ENCODE measurements around the gene AMH. TPM values are rescaled to one million over a fixed set of nuclear protein-coding genes. Genes with fewer than 3 reads are reported as not detected.
A peak's percentile ranks its signal among the peaks of the same experiment; 100 is the strongest.

The AMH gene
- total and polyA plus RNA-seq, 2 of the 13 experiments (the other 11 are each of a cell fraction or from before 2014, with no cell fraction given), result 0.03 to 0.18 TPM

DNA sequence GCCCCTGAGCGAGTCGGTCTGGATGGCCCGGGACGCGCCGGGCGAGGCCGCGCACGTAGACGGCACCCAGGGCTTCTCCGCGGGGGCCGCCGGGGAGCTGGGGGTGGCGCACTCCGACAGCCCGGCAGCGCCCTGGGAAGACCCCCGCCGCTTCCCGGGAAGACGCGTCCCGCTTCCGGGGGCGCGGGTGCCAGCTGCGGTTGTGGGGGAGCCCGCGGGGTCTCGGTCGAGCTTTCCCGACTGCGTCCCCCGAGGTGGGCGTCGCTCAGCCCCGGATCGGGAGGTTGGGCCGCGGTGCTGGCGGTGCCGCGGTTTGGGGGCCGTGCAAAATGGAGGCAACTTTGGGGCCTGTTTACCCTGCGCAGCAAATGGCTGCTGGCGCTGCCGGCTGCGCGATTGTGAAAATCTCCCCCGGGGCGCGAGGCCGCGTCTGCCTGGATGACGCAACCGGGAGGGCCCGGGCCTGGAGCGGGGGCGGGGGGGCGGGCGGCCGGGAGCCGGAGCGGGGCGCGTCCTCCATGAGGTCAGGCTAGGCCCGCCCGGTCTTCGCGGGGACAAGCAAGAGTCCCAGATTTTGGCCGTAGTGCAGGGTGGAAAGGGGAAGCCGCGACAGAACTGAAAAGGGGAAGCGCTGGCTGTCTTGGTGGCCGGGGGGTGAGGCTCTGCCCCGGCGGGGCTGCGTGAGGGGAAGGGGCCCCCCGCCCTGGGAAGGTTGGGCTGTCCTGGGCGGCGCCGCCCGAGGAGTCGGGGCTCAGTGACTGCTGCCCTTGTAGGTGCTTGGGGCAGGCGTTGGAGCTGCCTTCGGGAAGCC, 21.5 kb downstream of the AMH start (continued):
- TF ChIP-seq RXRB (CRISPR knock-in tag; IDR thresholded peaks at IDR 0.05; ENCODE audit: borderline replicate concordance) (0 out of 2 replicates have a peak, but pooled peaks have one; percentile 12), ZNF18 (CRISPR knock-in tag; IDR thresholded peaks at IDR 0.05; ENCODE audit: insufficient replicate concordance) (no peak), ZNF598 (CRISPR knock-in tag; IDR thresholded peaks at IDR 0.05; ENCODE audit: borderline replicate concordance) (no peak), ZFP37 (CRISPR knock-in tag; IDR thresholded peaks at IDR 0.05; ENCODE audit: borderline replicate concordance) (no peak), CBX1 (IDR thresholded peaks at IDR 0.05; ENCODE audit: low read depth) (no peak), KMT2A (CRISPR knock-in tag; IDR thresholded peaks at IDR 0.05) (no peak; the same call in 1 of the 2 replicates), GATA4 (IDR thresholded peaks at IDR 0.05; ENCODE audit: borderline replicate concordance, low read depth) (no peak), ZBTB38 (CRISPR knock-in tag; IDR thresholded peaks at IDR 0.05) (0 out of 2 replicates have a peak, but pooled peaks have one; percentile 8), NFIB (CRISPR knock-in tag; IDR thresholded peaks at IDR 0.05; ENCODE audit: borderline replicate concordance) (no peak), PHF20 (CRISPR knock-in tag; IDR thresholded peaks at IDR 0.05) (no peak), NAIF1 (CRISPR knock-in tag; IDR thresholded peaks at IDR 0.05; ENCODE audit: borderline replicate concordance) (no peak), CHD4 (IDR thresholded peaks at IDR 0.05; ENCODE audit: borderline replicate concordance, low read length) (no peak), TCF12 (IDR thresholded peaks at IDR 0.05) (no peak), TCF12 (CRISPR knock-in tag; IDR thresholded peaks at IDR 0.05) (no peak), ZNF10 (CRISPR knock-in tag; IDR thresholded peaks at IDR 0.05; ENCODE audit: borderline replicate concordance, low read depth) (no peak), ZC3H4 (CRISPR knock-in tag; IDR thresholded peaks at IDR 0.05; ENCODE audit: borderline replicate concordance) (no peak), MAFF (IDR thresholded peaks at IDR 0.05; ENCODE audit: low read depth, low read length) (no peak), KLF9 (CRISPR knock-in tag; IDR thresholded peaks at IDR 0.05; ENCODE audit: low read depth) (no peak), CAMTA2 (CRISPR knock-in tag; IDR thresholded peaks at IDR 0.05; ENCODE audit: borderline replicate concordance) (no peak), MAF1 (CRISPR knock-in tag; IDR thresholded peaks at IDR 0.05; ENCODE audit: borderline replicate concordance) (no peak), ZNF749 (CRISPR knock-in tag; IDR thresholded peaks at IDR 0.05; ENCODE audit: borderline replicate concordance) (no peak), NFRKB (IDR thresholded peaks at IDR 0.05) (no peak), GATAD1 (CRISPR knock-in tag; IDR thresholded peaks at IDR 0.05) (no peak), HCFC1 (IDR thresholded peaks at IDR 0.05; ENCODE audit: low read depth, low read length) (no peak), KDM5B (CRISPR knock-in tag; IDR thresholded peaks at IDR 0.05; ENCODE audit: borderline replicate concordance) (0 out of 2 replicates have a peak, but pooled peaks have one; percentile 10)
- TF ChIP-seq, protein P1, sequence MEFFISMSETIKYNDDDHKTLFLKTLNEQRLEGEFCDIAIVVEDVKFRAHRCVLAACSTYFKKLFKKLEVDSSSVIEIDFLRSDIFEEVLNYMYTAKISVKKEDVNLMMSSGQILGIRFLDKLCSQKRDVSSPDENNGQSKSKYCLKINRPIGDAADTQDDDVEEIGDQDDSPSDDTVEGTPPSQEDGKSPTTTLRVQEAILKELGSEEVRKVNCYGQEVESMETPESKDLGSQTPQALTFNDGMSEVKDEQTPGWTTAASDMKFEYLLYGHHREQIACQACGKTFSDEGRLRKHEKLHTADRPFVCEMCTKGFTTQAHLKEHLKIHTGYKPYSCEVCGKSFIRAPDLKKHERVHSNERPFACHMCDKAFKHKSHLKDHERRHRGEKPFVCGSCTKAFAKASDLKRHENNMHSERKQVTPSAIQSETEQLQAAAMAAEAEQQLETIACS (CRISPR knock-in tag; IDR thresholded peaks at IDR 0.05), result peak; percentile 36; the same call in 1 of the 2 replicates
- TF ChIP-seq, protein P2, sequence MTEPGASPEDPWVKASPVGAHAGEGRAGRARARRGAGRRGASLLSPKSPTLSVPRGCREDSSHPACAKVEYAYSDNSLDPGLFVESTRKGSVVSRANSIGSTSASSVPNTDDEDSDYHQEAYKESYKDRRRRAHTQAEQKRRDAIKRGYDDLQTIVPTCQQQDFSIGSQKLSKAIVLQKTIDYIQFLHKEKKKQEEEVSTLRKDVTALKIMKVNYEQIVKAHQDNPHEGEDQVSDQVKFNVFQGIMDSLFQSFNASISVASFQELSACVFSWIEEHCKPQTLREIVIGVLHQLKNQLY (CRISPR knock-in tag; IDR thresholded peaks at IDR 0.05), result no peak
- TF ChIP-seq, protein P3, sequence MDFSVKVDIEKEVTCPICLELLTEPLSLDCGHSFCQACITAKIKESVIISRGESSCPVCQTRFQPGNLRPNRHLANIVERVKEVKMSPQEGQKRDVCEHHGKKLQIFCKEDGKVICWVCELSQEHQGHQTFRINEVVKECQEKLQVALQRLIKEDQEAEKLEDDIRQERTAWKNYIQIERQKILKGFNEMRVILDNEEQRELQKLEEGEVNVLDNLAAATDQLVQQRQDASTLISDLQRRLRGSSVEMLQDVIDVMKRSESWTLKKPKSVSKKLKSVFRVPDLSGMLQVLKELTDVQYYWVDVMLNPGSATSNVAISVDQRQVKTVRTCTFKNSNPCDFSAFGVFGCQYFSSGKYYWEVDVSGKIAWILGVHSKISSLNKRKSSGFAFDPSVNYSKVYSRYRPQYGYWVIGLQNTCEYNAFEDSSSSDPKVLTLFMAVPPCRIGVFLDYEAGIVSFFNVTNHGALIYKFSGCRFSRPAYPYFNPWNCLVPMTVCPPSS (IDR thresholded peaks at IDR 0.05), result no peak

Data from HepG2 (cell line).